Left ventricle myocardium inferior (tissue), 1 donor: ENCODE data around the gene APELA. TPM values are rescaled to one million over a fixed set of nuclear protein-coding genes. Genes with fewer than 3 reads are reported as not detected.
"Not testable (repeated sequence)": the region's sequence is repeated elsewhere in the genome, so short reads cannot be mapped to it uniquely, and the experiment has no call there.

Experiments used
- DNase-seq: peaks from one replicate; pipeline ENCODE4 v3.0.0-alpha.2; 2020
- H3K27ac ChIP-seq: fragments of 200-600 bp; replicated peaks from 2 replicates; pipeline ENCODE4 v1.8.0; 2021
- H3K27me3 ChIP-seq: fragments of 200-600 bp; 2 replicates; pipeline ENCODE4 v1.8.0; 2021; ENCODE audit warnings: low read depth
- H3K36me3 ChIP-seq: fragments of 200-600 bp; 2 replicates; pipeline ENCODE4 v1.8.0; 2021
- H3K4me1 ChIP-seq: fragments of 200-600 bp; 2 replicates; pipeline ENCODE4 v1.8.0; 2021
- H3K4me3 ChIP-seq: fragments of 200-600 bp; 2 replicates; pipeline ENCODE4 v1.8.0; 2021; ENCODE audit warnings: mild to moderate bottlenecking, moderate library complexity
- H3K9me3 ChIP-seq: fragments of 200-600 bp; replicated peaks from 2 replicates; pipeline ENCODE4 v1.8.0; 2021
- intact Hi-C: fragments of 100-400 bp; cut with micrococcal nuclease; formaldehyde crosslinking; loops from one replicate; pipeline ENCODE4 v1.11.0; 2022
- total RNA-seq: library from RNA; stranded (reverse); fragmentation: NEBNext Ultra II Directional; extraction: Animal tissue kit (Norgen Biotek cat#: 25700); gene quantifications from one replicate; pipeline ENCODE4 v1.2.1, GENCODE V29; 2021
- TF ChIP-seq, protein P1 (sequence below): fragments of 200-600 bp; IDR thresholded peaks from 2 replicates; pipeline ENCODE4 v1.8.0; 2021; ENCODE audit warnings: antibody characterized with exemption, mild to moderate bottlenecking, borderline replicate concordance
- donor health status: DM: no; HTN: yes; CAD: no; lungs with severe emphysema.

Gene APELA
- total RNA-seq, 1 donor from 2014 or later: not detected

DNA sequence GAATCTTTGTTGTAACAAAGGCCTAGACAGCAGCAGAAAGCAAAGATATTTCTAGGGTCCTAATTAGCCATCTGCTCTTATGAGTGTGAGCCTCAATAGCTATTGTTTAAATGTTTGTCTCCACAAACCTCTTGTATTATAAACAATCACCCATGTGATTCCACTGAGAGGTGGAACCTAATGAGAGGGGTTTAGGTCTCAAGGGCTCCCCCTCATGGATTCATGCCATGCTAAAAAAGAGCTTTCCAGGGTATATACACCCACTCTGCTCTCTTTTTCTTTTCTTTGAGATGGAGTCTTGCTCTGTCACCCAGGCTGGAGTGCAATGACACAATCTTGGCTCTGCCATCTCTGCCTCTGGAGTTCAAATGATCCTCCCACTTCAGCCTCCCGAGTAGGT, 58.4 kb downstream of the APELA start:
- no peaks in the 10 kb centered on the region for H3K36me3 ChIP-seq
- H3K27me3 ChIP-seq: peaks cover 34% of the 10 kb centered on the region
- H3K4me1 ChIP-seq: no peaks in the 10 kb centered on the region
- H3K9me3 ChIP-seq: no peaks in the 10 kb centered on the region
- no peak overlapping the region for H3K27ac ChIP-seq
- TF ChIP-seq, protein P1, sequence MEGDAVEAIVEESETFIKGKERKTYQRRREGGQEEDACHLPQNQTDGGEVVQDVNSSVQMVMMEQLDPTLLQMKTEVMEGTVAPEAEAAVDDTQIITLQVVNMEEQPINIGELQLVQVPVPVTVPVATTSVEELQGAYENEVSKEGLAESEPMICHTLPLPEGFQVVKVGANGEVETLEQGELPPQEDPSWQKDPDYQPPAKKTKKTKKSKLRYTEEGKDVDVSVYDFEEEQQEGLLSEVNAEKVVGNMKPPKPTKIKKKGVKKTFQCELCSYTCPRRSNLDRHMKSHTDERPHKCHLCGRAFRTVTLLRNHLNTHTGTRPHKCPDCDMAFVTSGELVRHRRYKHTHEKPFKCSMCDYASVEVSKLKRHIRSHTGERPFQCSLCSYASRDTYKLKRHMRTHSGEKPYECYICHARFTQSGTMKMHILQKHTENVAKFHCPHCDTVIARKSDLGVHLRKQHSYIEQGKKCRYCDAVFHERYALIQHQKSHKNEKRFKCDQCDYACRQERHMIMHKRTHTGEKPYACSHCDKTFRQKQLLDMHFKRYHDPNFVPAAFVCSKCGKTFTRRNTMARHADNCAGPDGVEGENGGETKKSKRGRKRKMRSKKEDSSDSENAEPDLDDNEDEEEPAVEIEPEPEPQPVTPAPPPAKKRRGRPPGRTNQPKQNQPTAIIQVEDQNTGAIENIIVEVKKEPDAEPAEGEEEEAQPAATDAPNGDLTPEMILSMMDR: no peak
- intact Hi-C loops: no loop called here
- H3K4me3 ChIP-seq: no peak overlapping the region
- no peak for DNase-seq

- H3K27ac ChIP-seq, intact Hi-C loops, H3K4me1 ChIP-seq, H3K9me3 ChIP-seq, H3K4me3 ChIP-seq, H3K36me3 ChIP-seq, DNase-seq: not testable (repeated sequence)
- peaks cover 41% of the 10 kb centered on the region for H3K27me3 ChIP-seq
Observed at GRCh38 chr4:164935865-164936606, 59.1 kb downstream of the APELA start.

DNA sequence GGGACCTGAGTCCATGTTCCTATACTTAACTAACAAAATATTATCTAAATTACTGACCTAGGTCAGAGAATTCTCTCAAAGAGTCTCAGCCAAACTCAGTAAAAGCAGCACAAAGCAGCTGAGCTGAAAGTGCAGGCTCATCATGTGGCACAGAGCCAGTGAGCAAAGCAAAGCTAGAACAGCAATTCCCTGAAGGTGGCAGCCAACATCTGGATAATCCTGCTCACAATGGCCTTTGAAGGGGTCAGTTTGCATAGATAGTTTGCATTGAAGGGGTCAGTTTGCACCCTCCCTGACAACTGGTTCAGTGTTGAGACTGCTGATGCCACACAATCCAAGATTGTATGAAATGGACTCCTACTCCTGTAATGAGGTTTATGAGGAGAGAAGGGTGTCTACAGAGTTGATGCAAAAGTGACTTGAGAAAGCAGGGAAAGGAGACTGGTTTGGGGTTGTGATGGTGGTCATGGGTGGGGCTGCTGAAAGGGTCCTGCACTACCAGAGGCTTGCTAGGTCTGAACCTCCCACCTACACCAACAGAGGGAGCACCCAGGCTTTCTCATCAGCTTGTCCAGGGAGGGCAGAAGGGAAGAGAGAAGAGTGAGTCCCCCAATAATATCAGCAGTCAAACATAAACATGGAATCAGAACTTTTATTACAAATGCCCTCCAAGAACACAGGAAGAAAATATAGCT, 60.7 kb downstream of the APELA start:
- Histone ChIP-seq H3K27me3 (peaks cover 51% of the 10 kb centered on the region), H3K27ac (no peak overlapping the region), H3K36me3 (no peaks in the 10 kb centered on the region), H3K4me3 (no peak overlapping the region), H3K4me1 (no peaks in the 10 kb centered on the region), H3K9me3 (no peaks in the 10 kb centered on the region)
- intact Hi-C loops: no loop called here
- no peak for DNase-seq
- TF ChIP-seq, protein P1: no peak

DNA sequence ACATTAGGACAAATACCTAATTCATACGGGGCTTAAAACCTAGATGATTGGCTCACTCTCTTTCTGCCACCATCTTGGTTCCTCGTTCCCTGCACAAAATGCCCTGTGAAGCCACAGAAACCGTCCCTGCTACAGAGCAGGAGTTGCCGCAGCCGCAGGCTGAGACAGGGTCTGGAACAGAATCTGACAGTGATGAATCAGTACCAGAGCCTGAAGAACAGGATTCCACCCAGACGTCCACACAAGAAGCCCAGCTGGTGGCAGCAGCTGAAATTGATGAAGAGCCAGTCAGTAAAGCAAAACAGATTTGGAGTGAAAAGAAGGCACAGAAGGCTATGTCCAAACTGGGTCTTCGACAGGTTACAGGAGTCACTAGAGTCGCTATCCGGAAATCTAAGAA, 66.2 kb downstream of the APELA start:
- Histone ChIP-seq H3K9me3 (no peaks in the 10 kb centered on the region), H3K27me3 (peaks cover 87% of the 10 kb centered on the region), H3K27ac (no peak overlapping the region), H3K4me3 (no peak overlapping the region), H3K36me3 (no peaks in the 10 kb centered on the region), H3K4me1 (no peaks in the 10 kb centered on the region)
- DNase-seq: no peak
- intact Hi-C loops: no loop called here
- TF ChIP-seq, protein P1: no peak

DNA sequence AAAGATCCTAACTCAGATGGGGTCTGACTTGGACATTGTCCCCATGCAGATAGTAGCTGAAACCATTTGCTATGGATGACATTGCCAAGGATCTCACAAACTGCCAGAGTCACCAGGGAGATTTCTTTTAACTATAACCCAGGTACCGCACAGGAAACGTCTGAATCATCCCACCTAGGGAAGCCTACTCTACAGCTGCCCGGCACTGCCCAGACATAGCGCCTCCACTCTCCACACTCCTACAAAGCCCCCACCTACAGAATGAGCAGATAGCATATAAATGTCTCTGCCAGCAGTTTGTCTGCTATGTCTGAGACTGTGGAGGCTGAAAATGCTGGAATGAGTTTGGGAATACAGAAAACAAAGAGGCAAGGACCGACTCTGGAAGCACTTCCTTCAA, 68.2 kb downstream of the APELA start:
- no peak for DNase-seq
- no peak overlapping the region for H3K4me3 ChIP-seq
- peaks cover 88% of the 10 kb centered on the region for H3K27me3 ChIP-seq
- no peaks in the 10 kb centered on the region for H3K9me3 ChIP-seq
- no peaks in the 10 kb centered on the region for H3K4me1 ChIP-seq
- intact Hi-C loops: no loop called here
- no peaks in the 10 kb centered on the region for H3K36me3 ChIP-seq
- TF ChIP-seq, protein P1: no peak
- no peak overlapping the region for H3K27ac ChIP-seq

DNA sequence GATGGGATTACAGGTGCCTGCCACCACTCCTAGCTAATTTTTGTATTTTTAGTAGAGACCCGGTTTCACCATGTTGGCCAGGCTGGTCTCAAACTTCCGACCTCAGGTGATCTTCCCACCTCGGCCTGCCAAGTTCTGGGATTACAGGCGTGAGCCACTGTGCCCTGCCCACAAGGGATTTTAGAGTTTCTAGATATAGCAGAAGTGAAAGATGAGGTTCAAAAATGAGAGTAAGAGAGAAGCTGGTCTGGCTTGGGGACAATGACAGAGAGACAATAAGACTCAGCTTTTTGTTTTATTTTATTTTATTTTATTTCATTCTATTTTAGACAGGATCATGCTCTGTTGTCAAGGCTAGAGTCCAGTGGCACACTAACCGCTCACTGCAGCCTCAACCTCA, 69.8 kb downstream of the APELA start:
- H3K4me3 ChIP-seq: no peak overlapping the region
- DNase-seq: no peak
- no peaks in the 10 kb centered on the region for H3K9me3 ChIP-seq
- H3K27me3 ChIP-seq: peaks cover 85% of the 10 kb centered on the region
- H3K27ac ChIP-seq: no peak overlapping the region
- H3K4me1 ChIP-seq: no peaks in the 10 kb centered on the region
- TF ChIP-seq, protein P1: no peak
- no peaks in the 10 kb centered on the region for H3K36me3 ChIP-seq
- intact Hi-C loops: no loop called here
